CD14-positive monocyte (primary cell): ENCODE data around the gene NXNL1. TPM values are rescaled to one million over a fixed set of nuclear protein-coding genes. Genes with fewer than 3 reads are reported as not detected.
A peak's percentile ranks its signal among the peaks of the same experiment; 100 is the strongest.

Experiments
- DNase-seq, 3 donors: peaks; one replicate each; pipeline ENCODE4 v3.0.0-alpha.2; 2011 to 2022
- H2AFZ ChIP-seq: 2 replicates; pipeline ENCODE4 v1.6.0; 2012; ENCODE audit warnings: mild to moderate bottlenecking, low read depth, low read length, inconsistent platforms; ENCODE audit not compliant: insufficient read depth, poor library complexity, severe bottlenecking
- H3K27ac ChIP-seq, 2 donors: 1 replicate in 1 of 2; 2 replicates in 1 of 2; pipeline ENCODE4 v1.5.1; 2012 to 2013; ENCODE audit warnings: low read length in 2 of 2, control low read depth in 1 of 2, inconsistent platforms in 1 of 2, low read depth in 1 of 2, mild to moderate bottlenecking in 1 of 2
- H3K27me3 ChIP-seq, 2 donors: one replicate each; pipeline versions ENCODE4 v1.6.0 to v1.6.1; 2011 to 2013; ENCODE audit warnings: low read length in 2 of 2; ENCODE audit not compliant: control insufficient read depth in 2 of 2, insufficient read depth in 2 of 2
- H3K36me3 ChIP-seq, 2 donors: replicated peaks in 1 of 2; 1 replicate in 1 of 2; 2 replicates in 1 of 2; pipeline versions ENCODE4 v1.5.1 to v1.6.1; 2012 to 2013; ENCODE audit warnings: low read length in 2 of 2, control low read depth in 1 of 2, inconsistent platforms in 1 of 2, mild to moderate bottlenecking in 1 of 2; ENCODE audit not compliant: insufficient read depth in 2 of 2, control insufficient read depth in 1 of 2
- H3K4me1 ChIP-seq, 2 donors: 1 replicate in 1 of 2; 2 replicates in 1 of 2; pipeline versions ENCODE4 v1.5.1 to v1.6.1; 2012 to 2013; ENCODE audit warnings: low read length in 2 of 2, control low read depth in 1 of 2, inconsistent platforms in 1 of 2, mild to moderate bottlenecking in 1 of 2, moderate library complexity in 1 of 2; ENCODE audit not compliant: insufficient read depth in 2 of 2, control insufficient read depth in 1 of 2
- H3K4me2 ChIP-seq: replicated peaks from 2 replicates; pipeline ENCODE3; 2012; ENCODE audit warnings: low read length, moderate library complexity, mild to moderate bottlenecking; ENCODE audit not compliant: poor library complexity, severe bottlenecking; ENCODE audit errors: extremely low read depth
- H3K4me3 ChIP-seq, 3 experiments: fragments of 200-600 bp in 1 of 3; sonication (generic) in 1 of 3; replicated peaks in 1 of 3; 1 replicate in 2 of 3; 2 replicates in 1 of 3; pipeline ENCODE4 v1.5.1; 2011 to 2013; ENCODE audit warnings: low read length in 3 of 3, mild to moderate bottlenecking in 3 of 3, control low read depth in 2 of 3, low read depth in 2 of 3, inconsistent platforms in 1 of 3, moderate library complexity in 1 of 3
- H3K79me2 ChIP-seq: 2 replicates; pipeline ENCODE4 v1.6.0; 2012; ENCODE audit warnings: mild to moderate bottlenecking, control low read depth, inconsistent platforms, low read length, moderate library complexity; ENCODE audit not compliant: insufficient read depth
- H3K9ac ChIP-seq: 2 replicates; pipeline ENCODE4 v1.6.0; 2017; ENCODE audit warnings: low read length, mild to moderate bottlenecking; ENCODE audit not compliant: insufficient read depth, poor library complexity, severe bottlenecking
- H3K9me3 ChIP-seq, 2 donors: replicated peaks in 1 of 2; 1 replicate in 1 of 2; 2 replicates in 1 of 2; pipeline versions ENCODE4 v1.5.1 to v1.6.1; 2012 to 2013; ENCODE audit warnings: low read length in 2 of 2, control low read depth in 1 of 2; ENCODE audit not compliant: control insufficient read depth in 1 of 2, insufficient read depth in 1 of 2
- H4K20me1 ChIP-seq: 2 replicates; pipeline ENCODE4 v1.6.0; 2012; ENCODE audit warnings: mild to moderate bottlenecking, low read length, control low read depth, moderate library complexity; ENCODE audit not compliant: insufficient read depth
- H3K27ac Mint-ChIP-seq, 7 donors: one replicate each; pipeline ENCODE4 v1.8.0; 2020; ENCODE audit warnings: mild to moderate bottlenecking in 7 of 7, mixed read lengths in 7 of 7, moderate library complexity in 6 of 7, inconsistent platforms in 2 of 7
- H3K27me3 Mint-ChIP-seq, 3 donors: one replicate each; pipeline ENCODE4 v1.8.0; 2021 to 2022; ENCODE audit warnings: low read depth in 3 of 3, mild to moderate bottlenecking in 3 of 3, mixed read lengths in 3 of 3, moderate library complexity in 3 of 3, inconsistent platforms in 1 of 3
- H3K36me3 Mint-ChIP-seq, 2 donors: one replicate each; pipeline ENCODE4 v1.8.0; 2020; ENCODE audit warnings: mixed read lengths in 2 of 2, inconsistent platforms in 1 of 2, mild to moderate bottlenecking in 1 of 2
- H3K4me1 Mint-ChIP-seq: one replicate; pipeline ENCODE4 v1.8.0; 2020; ENCODE audit warnings: mild to moderate bottlenecking, mixed read lengths
- H3K4me3 Mint-ChIP-seq, 2 donors: one replicate each; pipeline ENCODE4 v1.8.0; 2020; ENCODE audit warnings: mild to moderate bottlenecking in 2 of 2, mixed read lengths in 2 of 2, moderate library complexity in 1 of 2
- H3K9me3 Mint-ChIP-seq, 7 donors: one replicate each; pipeline ENCODE4 v1.8.0; 2020 to 2022; ENCODE audit warnings: mixed read lengths in 7 of 7, mild to moderate bottlenecking in 6 of 7, moderate library complexity in 6 of 7, inconsistent platforms in 2 of 7
- WGBS: methylation state at CpG from one replicate; pipeline ENCODE4 v1.1.5; 2013; ENCODE audit warnings: missing lambda C conversion rate; ENCODE audit not compliant: insufficient coverage; 5-methylcytosine and 5-hydroxymethylcytosine counted together
- intact Hi-C, 2 donors: fragments of 100-400 bp; cut with micrococcal nuclease; formaldehyde crosslinking; loops; one replicate each; pipeline versions ENCODE4 v1.15.0 to v1.15.1; 2023
- polyA plus RNA-seq, 3 donors: library from polyadenylated mRNA; depleted of rRNA in 1 of 3; unstranded in 2 of 3; stranded (reverse) in 1 of 3; fragments of 300-500 nt in 2 of 3; fragments of >200 nt in 1 of 3; fragmentation: Illumina TruSeq in 2 of 3; gene quantifications; 1 replicate in 2 of 3; 2 replicates in 1 of 3; pipeline ENCODE4 v1.2.3, GENCODE V29; 2012 to 2021
- TF ChIP-seq, protein P1 (sequence below): fragments of 200-600 bp; IDR thresholded peaks from one replicate; pipeline ENCODE4 v1.8.0; 2022; ENCODE audit warnings: antibody characterized with exemption, mild to moderate bottlenecking

NXNL1 gene
- polyA plus RNA-seq, 3 donors = not detected

DNA sequence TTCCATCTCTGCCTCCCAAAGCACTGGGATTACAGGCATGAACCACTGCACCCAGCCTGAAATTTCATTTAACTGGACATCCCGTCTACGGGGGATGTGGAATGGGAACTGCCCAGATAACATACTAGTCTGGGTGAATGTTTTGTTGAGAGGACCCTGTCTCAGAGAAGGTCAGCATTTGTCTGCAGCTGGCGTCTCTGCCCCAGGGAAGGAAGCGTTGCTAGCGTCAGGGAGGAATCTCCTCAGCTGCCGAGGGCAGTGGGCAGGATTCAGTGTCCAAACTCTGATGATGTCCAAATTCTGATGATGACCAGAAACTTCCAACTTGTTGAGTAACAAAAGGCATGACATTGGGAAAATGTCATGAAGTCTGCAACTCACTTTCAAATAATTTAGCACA is 3.1 kb downstream of the NXNL1 start:
- Histone ChIP-seq H3K36me3 (no peaks in the 10 kb centered on the region), H3K4me2 (no peak overlapping the region), H3K4me1 (peaks cover 0 to 2% of the 10 kb centered on the region in 2 donors), H3K27me3 (peaks cover 22 to 43% of the 10 kb centered on the region in 2 donors), H3K9me3 (peaks cover 3 to 4% of the 10 kb centered on the region in 2 donors), H4K20me1 (no peaks in the 10 kb centered on the region), H3K79me2 (no peaks in the 10 kb centered on the region), H2AFZ (no peak overlapping the region), H3K4me3 (no peak overlapping the region), H3K9ac (no peak overlapping the region), H3K27ac (no peak overlapping the region)
- H3K4me1 Mint-ChIP-seq = peaks cover 3% of the 10 kb centered on the region
- H3K36me3 Mint-ChIP-seq = no peaks in the 10 kb centered on the region
- DNase-seq = no peak
- peak overlapping the region in 1 of 2 donors; percentile 60 for H3K4me3 Mint-ChIP-seq
- TF ChIP-seq, protein P1, sequence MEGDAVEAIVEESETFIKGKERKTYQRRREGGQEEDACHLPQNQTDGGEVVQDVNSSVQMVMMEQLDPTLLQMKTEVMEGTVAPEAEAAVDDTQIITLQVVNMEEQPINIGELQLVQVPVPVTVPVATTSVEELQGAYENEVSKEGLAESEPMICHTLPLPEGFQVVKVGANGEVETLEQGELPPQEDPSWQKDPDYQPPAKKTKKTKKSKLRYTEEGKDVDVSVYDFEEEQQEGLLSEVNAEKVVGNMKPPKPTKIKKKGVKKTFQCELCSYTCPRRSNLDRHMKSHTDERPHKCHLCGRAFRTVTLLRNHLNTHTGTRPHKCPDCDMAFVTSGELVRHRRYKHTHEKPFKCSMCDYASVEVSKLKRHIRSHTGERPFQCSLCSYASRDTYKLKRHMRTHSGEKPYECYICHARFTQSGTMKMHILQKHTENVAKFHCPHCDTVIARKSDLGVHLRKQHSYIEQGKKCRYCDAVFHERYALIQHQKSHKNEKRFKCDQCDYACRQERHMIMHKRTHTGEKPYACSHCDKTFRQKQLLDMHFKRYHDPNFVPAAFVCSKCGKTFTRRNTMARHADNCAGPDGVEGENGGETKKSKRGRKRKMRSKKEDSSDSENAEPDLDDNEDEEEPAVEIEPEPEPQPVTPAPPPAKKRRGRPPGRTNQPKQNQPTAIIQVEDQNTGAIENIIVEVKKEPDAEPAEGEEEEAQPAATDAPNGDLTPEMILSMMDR = no peak
- intact Hi-C loops = no loop called here
- peaks cover 44 to 62% (median 56%) of the 10 kb centered on the region in 3 donors for H3K27me3 Mint-ChIP-seq
- WGBS = 82% methylated on average over 5 of the region's 6 CpGs
- peaks cover 2 to 10% (median 9%) of the 10 kb centered on the region in 7 donors for H3K9me3 Mint-ChIP-seq
- no peak overlapping the region for H3K27ac Mint-ChIP-seq

DNA sequence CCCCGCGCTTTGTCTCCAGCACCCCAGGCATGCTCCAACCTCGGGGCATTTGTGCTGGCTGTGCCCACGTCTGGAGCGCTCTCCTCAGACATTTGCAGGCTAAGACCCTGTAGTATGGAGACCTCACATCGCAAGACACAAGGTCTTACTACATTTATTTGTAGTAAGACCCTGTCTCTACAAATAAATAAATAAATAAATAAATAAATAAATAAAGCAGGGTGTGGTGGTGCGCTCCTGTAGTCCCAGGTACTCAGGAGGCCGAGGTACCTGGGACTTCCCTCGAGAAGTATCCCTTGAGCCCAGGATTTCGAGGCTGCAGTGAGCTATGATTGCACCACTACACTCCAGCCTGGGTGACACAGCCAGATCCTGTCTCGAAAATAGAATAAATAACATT is 4.6 kb downstream of the NXNL1 start:
- intact Hi-C loops = no loop called here
- no peak overlapping the region for H3K27ac ChIP-seq
- Mint-ChIP-seq H3K36me3 (no peaks in the 10 kb centered on the region), H3K4me3 (peak overlapping the region in 1 of 2 donors; percentile 80), H3K27ac (no peak overlapping the region), H3K9me3 (peaks cover 2 to 10% (median 9%) of the 10 kb centered on the region in 7 donors), H3K27me3 (peaks cover 47 to 56% (median 50%) of the 10 kb centered on the region in 3 donors), H3K4me1 (peaks cover 7% of the 10 kb centered on the region)
- H3K79me2 ChIP-seq = no peaks in the 10 kb centered on the region
- peaks cover 3 to 4% of the 10 kb centered on the region in 2 donors for H3K4me1 ChIP-seq
- no peak overlapping the region for H2AFZ ChIP-seq
- no peak for DNase-seq
- peaks cover 3 to 4% of the 10 kb centered on the region in 2 donors for H3K9me3 ChIP-seq
- TF ChIP-seq, protein P1 = no peak
- no peak overlapping the region for H3K4me2 ChIP-seq
- H3K27me3 ChIP-seq = peaks cover 22 to 43% of the 10 kb centered on the region in 2 donors
- 82% methylated on average over 6 of the region's 11 CpGs for WGBS
- no peak overlapping the region for H3K9ac ChIP-seq
- no peaks in the 10 kb centered on the region for H3K36me3 ChIP-seq
- no peaks in the 10 kb centered on the region for H4K20me1 ChIP-seq
- no peak overlapping the region for H3K4me3 ChIP-seq
